NCI-H2227 (cell line): Measurements from ENCODE around the gene LONRF3.

ENCODE experiments used
- DNase-seq: peaks from one replicate; lab custom pipeline; 2025; ENCODE audit not compliant: unreplicated experiment; lab: John Stamatoyannopoulos, UW

Gene LONRF3

GRCh38 chrX:118974088-118974907, at the start of gene LONRF3:
LONRF3 (plus strand) TSS chrX:118974618; CDS start chrX:118974781, 163 bp downstream.
- DNase-seq: peak; percentile 52

DNA sequence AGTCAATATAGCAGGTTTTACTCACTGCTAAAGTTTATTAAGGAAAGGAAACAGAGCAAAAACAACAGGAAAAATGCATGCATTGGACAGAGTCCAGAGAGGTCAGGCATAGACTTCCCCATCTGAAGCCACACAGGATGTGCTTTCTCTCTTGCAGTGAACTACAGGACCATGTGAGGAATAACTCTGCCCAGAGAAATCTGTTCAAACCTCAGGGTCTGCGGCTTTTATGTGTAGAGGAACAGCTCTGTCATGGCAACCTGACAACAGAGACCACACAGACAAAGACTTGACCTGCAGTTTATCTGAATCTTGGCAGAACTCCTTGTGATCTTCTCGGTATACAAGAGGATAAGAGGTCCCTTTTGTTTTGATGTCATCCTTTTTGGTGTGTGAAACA, 46.3 kb upstream of the LONRF3 start:
- no peak for DNase-seq

DNA sequence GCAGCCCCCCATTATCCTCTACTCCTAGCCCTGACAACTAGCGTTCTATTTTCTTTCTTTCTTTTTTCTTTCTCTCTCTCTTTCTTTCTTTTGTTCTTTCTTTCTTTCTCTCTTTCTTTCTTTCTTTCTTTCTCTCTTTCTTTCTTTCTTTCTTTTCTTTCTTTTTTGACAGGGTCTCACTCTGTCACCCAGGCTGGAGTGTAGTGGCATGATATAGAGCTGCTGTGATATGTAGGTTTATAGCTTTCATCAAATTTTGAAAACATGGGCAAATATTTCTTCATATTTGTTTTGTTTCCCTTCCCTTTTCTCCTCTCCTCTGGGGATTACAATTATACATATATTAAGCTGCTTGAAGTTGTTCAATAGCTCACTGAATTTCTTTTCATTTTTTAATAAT, 39.1 kb upstream of the LONRF3 start:
- no peak for DNase-seq

DNA sequence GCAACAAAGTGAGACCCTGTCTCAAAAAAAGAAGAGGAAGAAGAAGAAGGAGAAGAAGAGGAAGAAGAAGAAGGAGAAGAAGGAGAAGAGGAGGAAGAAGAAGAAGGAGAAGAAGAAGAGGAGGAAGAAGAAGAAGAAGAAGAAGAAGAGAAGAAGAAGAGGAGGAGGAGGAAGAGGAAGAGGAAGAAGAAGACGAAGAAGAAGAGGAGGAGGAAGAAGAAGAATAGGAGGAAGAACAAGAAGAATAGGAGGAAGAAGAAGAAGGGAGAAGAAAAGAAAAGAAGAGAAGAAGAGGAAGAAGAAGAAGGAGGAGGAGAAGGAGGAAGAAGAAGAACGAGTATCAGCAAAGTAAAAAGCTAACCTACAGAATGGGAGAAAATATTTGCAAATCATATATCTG, 33.3 kb upstream of the LONRF3 start:
- DNase-seq: no peak

DNA sequence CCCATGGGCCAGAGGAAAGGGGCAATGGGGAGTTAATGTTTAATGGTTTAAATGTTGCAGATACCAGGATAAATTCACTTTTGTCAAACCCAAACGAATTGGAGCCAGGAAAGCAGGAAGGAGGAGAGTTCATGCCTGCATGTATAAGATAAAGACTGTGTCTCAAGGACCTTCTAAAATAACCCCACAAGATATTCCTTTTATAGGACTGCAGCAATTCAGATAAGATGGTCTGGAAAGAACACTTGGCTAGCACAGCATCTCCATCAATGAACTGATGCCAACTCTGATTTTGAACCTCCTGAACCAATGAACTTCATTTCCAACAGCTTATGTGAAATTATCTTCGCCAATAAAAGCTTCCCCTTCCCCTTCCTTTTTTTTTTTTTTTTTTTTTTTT, 31.3 kb upstream of the LONRF3 start:
- DNase-seq: no peak

- DNase-seq: no peak
These were observed 28.5 kb upstream of the LONRF3 start for GRCh38 chrX:118945921-118946320.

- DNase-seq: no peak
These were observed 26.1 kb upstream of the LONRF3 start for GRCh38 chrX:118948270-118948669.

GRCh38 chrX:118961866-118962560, 12.4 kb upstream of the LONRF3 start:
- DNase-seq: no peak

DNA sequence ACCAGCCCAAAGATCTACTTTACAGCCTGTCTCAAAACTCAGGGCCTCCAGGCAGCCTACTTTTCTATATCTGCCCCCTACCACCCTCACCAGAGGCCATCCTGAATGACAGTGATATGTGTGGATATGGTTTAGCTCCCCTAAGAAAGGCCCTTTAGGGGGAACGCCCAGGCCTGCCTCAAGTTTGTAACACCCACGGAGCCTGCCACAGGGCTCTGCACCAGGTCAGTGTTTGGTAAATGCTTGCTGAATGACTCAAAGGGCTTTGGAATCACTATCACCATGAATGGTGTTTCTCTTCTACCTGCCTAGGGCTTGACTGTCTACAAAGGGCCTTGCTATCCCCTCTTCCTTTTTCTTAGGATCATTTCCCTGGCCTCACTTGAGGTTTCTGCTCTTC, 11.3 kb upstream of the LONRF3 start:
- no peak for DNase-seq

- peak; percentile 23 for DNase-seq
These were observed 10.2 kb upstream of the LONRF3 start for GRCh38 chrX:118964252-118964651.

GRCh38 chrX:118965395-118965794, 9.0 kb upstream of the LONRF3 start:
- no peak for DNase-seq

DNA sequence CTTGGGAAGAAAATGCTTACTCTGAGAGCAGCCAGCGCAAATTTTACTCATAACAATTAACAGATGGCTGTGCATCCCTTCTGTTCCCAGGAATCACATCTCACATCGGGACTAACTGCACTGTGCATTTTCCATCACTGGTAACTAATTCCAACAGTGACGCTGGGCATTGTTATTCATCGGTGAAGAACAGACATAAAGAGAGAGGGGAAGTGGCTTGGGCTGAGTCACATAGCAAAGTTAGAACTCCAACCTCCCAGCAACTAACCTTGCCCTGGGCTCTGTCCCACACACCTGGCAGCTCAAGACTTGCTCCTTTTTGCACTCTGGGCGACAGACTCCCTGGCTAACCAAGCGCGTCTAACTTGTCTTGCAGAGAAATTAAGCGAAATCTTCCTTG, 6.4 kb upstream of the LONRF3 start:
- DNase-seq: no peak

GRCh38 chrX:118971552-118971951, 2.9 kb upstream of the LONRF3 start:
- DNase-seq: no peak

GRCh38 chrX:118973389-118974087, 880 bp upstream of the LONRF3 start:
- DNase-seq: no peak

- DNase-seq: peak; percentile 37
These were observed 672 bp downstream of the LONRF3 start for GRCh38 chrX:118974908-118975671.

DNA sequence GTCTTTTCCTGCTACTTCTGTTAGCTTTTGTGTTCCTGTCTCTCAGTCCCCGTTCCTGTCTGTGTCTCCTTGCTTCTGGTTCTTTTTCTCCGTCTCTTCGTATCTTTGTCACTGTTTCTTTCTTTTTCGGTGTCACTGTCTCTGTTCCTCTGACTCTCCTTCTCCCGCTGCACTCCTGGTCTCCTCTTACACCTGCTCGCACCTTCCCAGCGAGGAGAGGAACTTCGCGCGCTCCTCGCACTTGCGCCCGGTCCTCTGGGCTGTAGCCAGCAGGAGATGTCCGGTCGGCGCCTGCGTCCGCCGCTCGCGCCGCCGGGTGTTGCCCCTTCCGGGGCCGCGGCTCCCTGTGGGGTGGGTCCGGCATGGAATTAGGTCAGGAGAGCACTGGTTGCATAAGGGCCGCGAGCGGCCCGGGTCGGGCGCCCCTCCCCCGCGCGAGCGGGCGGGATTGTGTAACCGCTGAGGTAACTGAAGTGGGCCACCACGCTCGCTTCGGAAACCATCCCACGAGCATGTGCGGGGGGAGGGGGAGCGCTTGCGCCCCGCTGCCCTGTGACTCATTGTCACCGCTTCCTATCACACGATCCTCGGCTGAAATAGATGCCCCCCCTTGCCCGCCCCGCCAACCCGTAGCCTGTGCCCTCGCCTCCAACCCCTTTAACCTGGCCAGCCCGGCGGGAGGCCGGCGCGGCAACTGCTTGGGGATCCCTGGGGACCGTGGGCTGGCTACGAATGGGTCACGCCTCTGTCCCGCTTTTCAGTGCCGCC, 1.6 kb downstream of the LONRF3 start:
- no peak for DNase-seq

DNA sequence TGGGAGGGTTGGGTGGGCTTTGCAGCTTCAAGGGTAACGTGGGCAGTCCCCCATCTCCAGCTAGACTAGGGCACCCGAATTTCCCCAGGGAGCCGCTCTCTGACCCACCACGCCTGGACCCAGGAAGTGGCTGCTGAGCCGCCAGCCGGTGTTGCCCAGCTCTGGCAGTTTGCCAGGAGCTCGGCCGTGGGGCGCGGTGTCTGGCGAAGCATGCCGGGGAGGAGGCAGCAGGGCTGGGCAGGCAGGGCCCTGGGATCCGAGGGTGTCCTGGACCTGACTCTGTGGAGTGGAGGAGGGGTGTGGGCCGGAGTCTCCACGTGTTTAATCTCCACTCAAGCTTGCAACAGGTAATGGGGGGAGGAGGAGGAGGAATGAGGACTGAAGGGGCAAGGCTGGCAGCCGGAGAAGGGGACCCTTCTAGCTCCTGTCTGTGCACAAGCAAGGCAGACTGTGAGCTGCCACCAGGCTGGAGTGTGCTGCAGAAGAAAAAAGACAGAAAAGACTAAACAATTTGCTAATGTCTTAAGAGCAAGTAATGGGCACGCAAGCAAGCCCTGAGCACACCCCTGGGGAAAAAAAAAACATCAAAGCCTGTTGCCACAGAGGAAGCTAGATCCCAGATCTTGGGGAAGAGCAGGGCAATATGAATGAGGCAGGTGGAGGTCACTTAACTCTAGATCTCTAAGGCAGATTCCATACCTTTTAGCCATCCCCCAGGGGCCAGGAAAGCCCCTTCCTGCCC, 2.4 kb downstream of the LONRF3 start:
- peak; percentile 57 for DNase-seq

DNA sequence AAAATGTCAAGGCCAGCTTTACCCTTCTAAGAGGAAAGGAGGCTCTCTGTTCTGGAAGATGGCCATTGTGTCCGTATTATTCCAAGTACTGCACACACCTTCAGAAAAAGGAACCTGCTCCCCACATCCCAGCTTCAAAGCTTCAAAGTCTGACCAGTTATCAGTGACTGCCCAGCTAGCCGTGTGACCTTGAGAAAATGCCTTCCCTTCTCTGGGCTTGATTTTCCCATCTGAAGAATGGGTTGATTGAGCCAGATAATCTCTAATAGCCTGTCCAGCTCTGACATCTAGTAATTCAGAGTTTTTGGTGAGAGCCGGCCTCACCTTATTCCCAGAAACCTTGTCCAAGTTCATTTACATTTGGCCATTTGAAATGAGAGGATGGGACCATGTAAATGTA, 3.0 kb downstream of the LONRF3 start:
- DNase-seq: no peak

DNA sequence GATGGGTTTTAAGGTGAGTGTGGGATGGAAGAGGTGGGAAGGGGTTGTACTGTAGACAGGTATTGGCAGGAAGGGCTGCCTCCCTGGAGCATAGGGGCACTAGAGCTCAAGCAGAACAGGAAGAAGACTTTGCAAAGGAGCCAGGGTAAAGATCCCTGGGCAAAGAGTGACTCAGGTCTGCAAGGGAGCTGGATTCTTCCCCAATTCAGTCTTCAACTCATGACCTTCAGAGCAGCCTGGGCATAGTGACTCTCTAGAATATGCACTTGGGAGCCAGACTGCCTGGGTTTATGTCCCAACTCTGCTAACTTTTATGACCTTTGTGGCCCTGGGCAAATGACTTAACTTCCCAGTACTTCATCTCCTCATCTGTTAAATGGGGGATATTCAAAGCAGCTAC, 4.0 kb downstream of the LONRF3 start:
- no peak for DNase-seq

GRCh38 chrX:118980761-118981160, 6.3 kb downstream of the LONRF3 start:
- DNase-seq: no peak
